Glutamatergic neuron (in vitro differentiated cells): ENCODE results near the gene FSTL4. TPM values are rescaled to one million over a fixed set of nuclear protein-coding genes. Genes with fewer than 3 reads are reported as not detected.

Experiments used
- DNase-seq: peaks from one replicate; pipeline ENCODE4 v3.0.0; 2022
- H3K27ac Mint-ChIP-seq: one replicate; pipeline ENCODE4 v1.8.0; 2020; ENCODE audit warnings: mild to moderate bottlenecking, mixed read lengths, inconsistent platforms; ENCODE audit not compliant: unreplicated experiment
- H3K27me3 Mint-ChIP-seq: one replicate; pipeline ENCODE4 v1.8.0; 2020; ENCODE audit warnings: mild to moderate bottlenecking, moderate library complexity, mixed read lengths, inconsistent platforms; ENCODE audit not compliant: unreplicated experiment
- H3K36me3 Mint-ChIP-seq: one replicate; pipeline ENCODE4 v1.8.0; 2020; ENCODE audit warnings: mild to moderate bottlenecking, mixed read lengths, inconsistent platforms; ENCODE audit not compliant: unreplicated experiment
- H3K4me1 Mint-ChIP-seq: one replicate; pipeline ENCODE4 v1.8.0; 2020; ENCODE audit warnings: mild to moderate bottlenecking, low read depth, mixed read lengths, inconsistent platforms; ENCODE audit not compliant: unreplicated experiment
- H3K4me3 Mint-ChIP-seq: one replicate; pipeline ENCODE4 v1.8.0; 2020; ENCODE audit warnings: mild to moderate bottlenecking, mixed read lengths, inconsistent platforms; ENCODE audit not compliant: unreplicated experiment
- H3K9me3 Mint-ChIP-seq: one replicate; pipeline ENCODE4 v1.8.0; 2020; ENCODE audit warnings: mild to moderate bottlenecking, moderate library complexity, mixed read lengths, inconsistent platforms; ENCODE audit not compliant: unreplicated experiment
- total RNA-seq: library from RNA; stranded (reverse); fragmentation: NEBNext Ultra II Directional; extraction: Animal tissue kit (Norgen Biotek cat#: 25700); gene quantifications from one replicate; pipeline ENCODE4 v1.2.1, GENCODE V29; 2021; ENCODE audit not compliant: unreplicated experiment
- TF ChIP-seq, protein P1 (sequence below): fragments of 200-600 bp; sonication (generic); IDR thresholded peaks from one replicate; pipeline ENCODE4 v1.5.0; 2021; ENCODE audit not compliant: partially characterized antibody, unreplicated experiment

Gene FSTL4
- total RNA-seq, 1 donor from 2014 or later = 29.0 TPM

DNA sequence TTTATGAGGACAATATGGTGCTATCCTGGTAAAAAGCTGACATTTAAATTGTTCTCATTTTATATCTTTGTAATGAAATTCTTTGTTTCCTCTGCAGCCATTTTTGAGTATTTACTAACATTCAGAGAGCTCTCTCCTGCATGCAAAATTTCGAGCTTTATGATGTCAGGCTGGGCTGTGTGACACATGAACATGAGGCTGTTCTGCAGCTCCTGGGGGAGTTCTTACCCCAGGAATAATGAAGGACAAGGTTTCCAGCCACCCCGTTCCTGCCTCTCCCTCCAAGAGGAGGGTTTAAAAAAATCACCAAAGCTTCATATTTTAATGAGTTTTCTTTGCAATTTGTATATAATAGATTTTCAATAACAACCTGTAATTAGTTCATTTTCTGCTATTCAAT lies 308.2 kb downstream of the FSTL4 start:
- peaks cover 5% of the 10 kb centered on the region for H3K27me3 Mint-ChIP-seq
- peaks cover 6% of the 10 kb centered on the region for H3K9me3 Mint-ChIP-seq
- TF ChIP-seq, protein P1, sequence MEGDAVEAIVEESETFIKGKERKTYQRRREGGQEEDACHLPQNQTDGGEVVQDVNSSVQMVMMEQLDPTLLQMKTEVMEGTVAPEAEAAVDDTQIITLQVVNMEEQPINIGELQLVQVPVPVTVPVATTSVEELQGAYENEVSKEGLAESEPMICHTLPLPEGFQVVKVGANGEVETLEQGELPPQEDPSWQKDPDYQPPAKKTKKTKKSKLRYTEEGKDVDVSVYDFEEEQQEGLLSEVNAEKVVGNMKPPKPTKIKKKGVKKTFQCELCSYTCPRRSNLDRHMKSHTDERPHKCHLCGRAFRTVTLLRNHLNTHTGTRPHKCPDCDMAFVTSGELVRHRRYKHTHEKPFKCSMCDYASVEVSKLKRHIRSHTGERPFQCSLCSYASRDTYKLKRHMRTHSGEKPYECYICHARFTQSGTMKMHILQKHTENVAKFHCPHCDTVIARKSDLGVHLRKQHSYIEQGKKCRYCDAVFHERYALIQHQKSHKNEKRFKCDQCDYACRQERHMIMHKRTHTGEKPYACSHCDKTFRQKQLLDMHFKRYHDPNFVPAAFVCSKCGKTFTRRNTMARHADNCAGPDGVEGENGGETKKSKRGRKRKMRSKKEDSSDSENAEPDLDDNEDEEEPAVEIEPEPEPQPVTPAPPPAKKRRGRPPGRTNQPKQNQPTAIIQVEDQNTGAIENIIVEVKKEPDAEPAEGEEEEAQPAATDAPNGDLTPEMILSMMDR = no peak
- peaks cover 11% of the 10 kb centered on the region for H3K4me1 Mint-ChIP-seq
- H3K27ac Mint-ChIP-seq = no peak overlapping the region
- H3K4me3 Mint-ChIP-seq = no peak overlapping the region
- no peak for DNase-seq
- H3K36me3 Mint-ChIP-seq = peaks cover 5% of the 10 kb centered on the region

- peaks cover 8% of the 10 kb centered on the region for H3K9me3 Mint-ChIP-seq
- H3K4me3 Mint-ChIP-seq = no peak overlapping the region
- H3K36me3 Mint-ChIP-seq = peaks cover 5% of the 10 kb centered on the region
- DNase-seq = no peak
- H3K27me3 Mint-ChIP-seq = peaks cover 5% of the 10 kb centered on the region
- H3K4me1 Mint-ChIP-seq = peaks cover 15% of the 10 kb centered on the region
- TF ChIP-seq, protein P1 = no peak
- no peak overlapping the region for H3K27ac Mint-ChIP-seq
Measured at GRCh38 chr5:133303298-133303697, 309.0 kb downstream of the FSTL4 start.

GRCh38 chr5:133299728-133300127 lies 312.6 kb downstream of the FSTL4 start:
- DNase-seq = no peak
- TF ChIP-seq, protein P1 = no peak
- Mint-ChIP-seq H3K4me1 (peaks cover 15% of the 10 kb centered on the region), H3K36me3 (peaks cover 5% of the 10 kb centered on the region), H3K9me3 (peaks cover 5% of the 10 kb centered on the region), H3K4me3 (no peak overlapping the region), H3K27me3 (peaks cover 2% of the 10 kb centered on the region), H3K27ac (no peak overlapping the region)

DNA sequence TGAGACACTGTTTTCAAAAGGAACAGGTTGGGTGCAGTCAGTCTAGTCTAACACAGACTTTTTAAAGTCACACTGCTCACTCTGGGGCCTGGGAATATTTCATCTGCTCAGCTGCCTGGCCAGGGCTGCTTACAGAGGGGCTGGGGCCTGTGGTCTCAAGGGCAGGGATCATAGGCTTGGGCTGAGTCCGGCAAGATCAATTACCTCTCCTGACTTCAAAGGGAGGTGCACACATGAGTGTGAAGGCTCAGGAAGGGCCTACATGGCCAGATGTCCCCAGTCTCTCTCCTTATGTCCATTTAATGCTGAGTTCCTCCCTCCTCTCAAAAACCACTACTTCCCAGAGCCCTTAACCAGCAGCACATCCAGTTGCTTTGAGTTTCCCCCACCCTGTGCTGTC lies 313.3 kb downstream of the FSTL4 start:
- Mint-ChIP-seq H3K27me3 (peaks cover 2% of the 10 kb centered on the region), H3K4me3 (no peak overlapping the region), H3K4me1 (peaks cover 12% of the 10 kb centered on the region), H3K27ac (peak overlapping the region; percentile 29), H3K9me3 (peaks cover 5% of the 10 kb centered on the region), H3K36me3 (peaks cover 5% of the 10 kb centered on the region)
- TF ChIP-seq, protein P1 = no peak
- DNase-seq = no peak

GRCh38 chr5:133298447-133298846 lies 313.9 kb downstream of the FSTL4 start:
- H3K27ac Mint-ChIP-seq = no peak overlapping the region
- H3K4me3 Mint-ChIP-seq = no peak overlapping the region
- TF ChIP-seq, protein P1 = no peak
- H3K4me1 Mint-ChIP-seq = peaks cover 12% of the 10 kb centered on the region
- H3K36me3 Mint-ChIP-seq = peaks cover 5% of the 10 kb centered on the region
- peaks cover 2% of the 10 kb centered on the region for H3K27me3 Mint-ChIP-seq
- no peak for DNase-seq
- H3K9me3 Mint-ChIP-seq = peaks cover 5% of the 10 kb centered on the region
